ENCODE data around the gene KANK4.

- TF ChIP-seq CTCF (IDR thresholded peaks at IDR 0.05) (no peak), EZH2 (IDR thresholded peaks at IDR 0.05; ENCODE audit: borderline replicate concordance, insufficient read depth, low read depth, low read length, poor library complexity, severe bottlenecking) (no peak)
These were observed 18.7 kb upstream of the KANK4 start for GRCh38 chr1:62337706-62338631.

Data from B cell (primary cell).